CD8-positive, alpha-beta memory T cell (primary cell): ENCODE results near the gene ASCC1. TPM values are rescaled to one million over a fixed set of nuclear protein-coding genes. Genes with fewer than 3 reads are reported as not detected.
"Not testable (repeated sequence)": the region's sequence is repeated elsewhere in the genome, so short reads cannot be mapped to it uniquely, and the experiment has no call there.

Experiments used
- CTCF ChIA-PET: fragments of 350-600 bp; sonication (Branson Sonifier 250); formaldehyde crosslinking; loops from one replicate; lab custom pipeline; 2021; ENCODE audit warnings: antibody characterized with exemption; lab: Charles Lee
- POLR2A ChIA-PET: fragments of 350-600 bp; sonication (Branson Sonifier 250); formaldehyde crosslinking; loops from one replicate; lab custom pipeline; 2021; ENCODE audit warnings: antibody characterized with exemption; lab: Charles Lee
- DNase-seq, 5 donors: peaks; one replicate each; pipeline versions ENCODE4 v3.0.0 to v3.0.0-alpha.2; 2020 to 2022; ENCODE audit warnings: mixed read lengths in 1 of 5
- H3K27ac ChIP-seq: one replicate; pipeline ENCODE4 v1.7.0; 2013; ENCODE audit warnings: low read depth, mild to moderate bottlenecking, low read length, moderate library complexity
- H3K27me3 ChIP-seq: 2 replicates; pipeline ENCODE4 v1.7.0; 2013; ENCODE audit warnings: low read length, mild to moderate bottlenecking; ENCODE audit not compliant: insufficient read depth, poor library complexity, severe bottlenecking
- H3K36me3 ChIP-seq: 2 replicates; pipeline ENCODE4 v1.7.0; 2013; ENCODE audit warnings: mild to moderate bottlenecking, low read length, moderate library complexity; ENCODE audit not compliant: insufficient read depth
- H3K4me1 ChIP-seq: 2 replicates; pipeline ENCODE4 v1.7.0; 2013; ENCODE audit warnings: mild to moderate bottlenecking, low read length, moderate library complexity; ENCODE audit not compliant: insufficient read depth
- H3K4me3 ChIP-seq: 2 replicates; pipeline ENCODE4 v1.7.0; 2013; ENCODE audit warnings: mild to moderate bottlenecking, low read length
- H3K9me3 ChIP-seq: 2 replicates; pipeline ENCODE4 v1.7.0; 2013; ENCODE audit warnings: mild to moderate bottlenecking, low read length
- H3K27ac Mint-ChIP-seq, 8 donors: one replicate each; pipeline ENCODE4 v1.8.0; 2020 to 2021; ENCODE audit warnings: mixed read lengths in 8 of 8, mild to moderate bottlenecking in 6 of 8, inconsistent platforms in 3 of 8, moderate library complexity in 3 of 8
- H3K27me3 Mint-ChIP-seq, 2 donors: one replicate each; pipeline ENCODE4 v1.8.0; 2020 to 2021; ENCODE audit warnings: mixed read lengths in 2 of 2, mild to moderate bottlenecking in 1 of 2, moderate library complexity in 1 of 2
- H3K36me3 Mint-ChIP-seq, 3 donors: one replicate each; pipeline ENCODE4 v1.8.0; 2020 to 2021; ENCODE audit warnings: mixed read lengths in 3 of 3, inconsistent platforms in 1 of 3, mild to moderate bottlenecking in 1 of 3
- H3K4me1 Mint-ChIP-seq, 3 donors: one replicate each; pipeline ENCODE4 v1.8.0; 2020 to 2021; ENCODE audit warnings: mixed read lengths in 3 of 3, inconsistent platforms in 1 of 3, mild to moderate bottlenecking in 1 of 3
- H3K4me3 Mint-ChIP-seq, 7 donors: one replicate each; pipeline ENCODE4 v1.8.0; 2020 to 2021; ENCODE audit warnings: mixed read lengths in 7 of 7, mild to moderate bottlenecking in 6 of 7, moderate library complexity in 4 of 7, inconsistent platforms in 2 of 7
- H3K9me3 Mint-ChIP-seq, 5 donors: one replicate each; pipeline ENCODE4 v1.8.0; 2020 to 2022; ENCODE audit warnings: mixed read lengths in 5 of 5, mild to moderate bottlenecking in 3 of 5, moderate library complexity in 2 of 5, inconsistent platforms in 1 of 5
- polyA plus RNA-seq: library from polyadenylated mRNA; unstranded; fragments of 300-500 nt; fragmentation: Illumina TruSeq; gene quantifications from one replicate; pipeline ENCODE4 v1.2.3, GENCODE V29; 2021
- total RNA-seq, 2 experiments: library from RNA; stranded (reverse); gene quantifications; one replicate each; pipeline ENCODE4 v1.2.3, GENCODE V29; 2021

The ASCC1 gene
- total and polyA plus RNA-seq, 3 experiments from 2014 or later = 19.1 to 43.2 (median 36.3) TPM

DNA sequence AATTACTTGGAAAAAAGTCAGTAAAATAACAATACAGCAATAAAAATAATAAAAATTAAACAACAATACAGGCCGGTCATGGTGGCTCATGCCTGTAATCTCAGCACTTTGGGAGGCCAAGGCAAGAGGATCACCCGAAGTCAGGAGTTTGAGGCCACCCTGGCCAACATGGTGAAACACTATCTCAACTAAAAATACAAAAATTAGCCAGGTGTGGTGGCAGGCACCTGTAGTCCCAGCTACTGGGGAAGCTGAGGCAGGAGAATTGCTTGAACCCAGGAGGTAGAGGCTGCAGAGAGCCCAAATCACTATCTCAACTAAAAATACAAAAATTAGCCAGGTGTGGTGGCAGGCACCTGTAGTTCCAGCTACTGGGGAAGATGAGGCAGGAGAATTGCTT, 4.2 kb downstream of the ASCC1 start:
- ChIA-PET POLR2A (interaction anchor here (0.6 kb wide), 1 partner anchor 88 kb away, joined by 6 read pairs; no protein-coding TSS in a partner anchor), CTCF (interaction anchor here (1.0 to 1.8 kb wide), 2 partner anchors 11 to 86 kb away, joined by 3 read pairs; no protein-coding TSS in a partner anchor)
- not testable (repeated sequence) for H3K27me3 ChIP-seq, H3K27me3 Mint-ChIP-seq, H3K9me3 Mint-ChIP-seq, H3K4me3 ChIP-seq, H3K9me3 ChIP-seq, DNase-seq, H3K27ac ChIP-seq, H3K36me3 ChIP-seq, H3K4me3 Mint-ChIP-seq
- Mint-ChIP-seq H3K36me3 (peaks cover 0 to 46% (median 4%) of the 10 kb centered on the region in 3 donors), H3K27ac (peak overlapping the region in 1 of 8 donors; percentile 79), H3K4me1 (peaks cover 16 to 32% (median 25%) of the 10 kb centered on the region in 3 donors)
- peaks cover 36% of the 10 kb centered on the region for H3K4me1 ChIP-seq

DNA sequence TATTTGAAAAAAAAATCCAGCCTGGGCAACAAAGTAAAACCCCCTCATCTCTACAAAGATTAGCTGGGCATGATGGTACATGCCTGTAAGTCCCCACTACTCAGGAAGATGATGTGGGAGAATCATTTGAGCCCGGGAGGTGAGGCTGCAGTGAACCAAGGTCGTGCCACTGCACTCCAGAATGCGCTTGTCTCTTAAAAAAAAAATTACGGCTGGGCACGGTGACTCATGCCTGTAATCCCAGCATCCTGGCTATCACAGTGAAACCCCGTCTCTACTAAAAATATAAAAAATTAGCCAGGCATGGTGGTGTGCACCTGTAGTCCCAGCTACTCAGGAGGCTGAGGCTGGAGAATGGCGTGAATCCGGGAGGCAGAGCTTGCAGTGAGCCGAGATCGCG, 4.7 kb downstream of the ASCC1 start:
- not testable (repeated sequence) for H3K27ac ChIP-seq, H3K4me3 Mint-ChIP-seq, H3K9me3 Mint-ChIP-seq, H3K27ac Mint-ChIP-seq, H3K4me3 ChIP-seq, H3K27me3 ChIP-seq, DNase-seq, H3K36me3 ChIP-seq, H3K9me3 ChIP-seq, H3K27me3 Mint-ChIP-seq
- POLR2A ChIA-PET = interaction anchor here (0.6 kb wide), 1 partner anchor 89 kb away, joined by 6 read pairs; no protein-coding TSS in a partner anchor
- H3K4me1 ChIP-seq = peaks cover 32% of the 10 kb centered on the region
- CTCF ChIA-PET = interaction anchor here (1.0 to 1.8 kb wide), 2 partner anchors 10 to 85 kb away, joined by 3 read pairs; no protein-coding TSS in a partner anchor
- Mint-ChIP-seq H3K36me3 (peaks cover 0 to 45% (median 4%) of the 10 kb centered on the region in 3 donors), H3K4me1 (peaks cover 15 to 28% (median 22%) of the 10 kb centered on the region in 3 donors)

DNA sequence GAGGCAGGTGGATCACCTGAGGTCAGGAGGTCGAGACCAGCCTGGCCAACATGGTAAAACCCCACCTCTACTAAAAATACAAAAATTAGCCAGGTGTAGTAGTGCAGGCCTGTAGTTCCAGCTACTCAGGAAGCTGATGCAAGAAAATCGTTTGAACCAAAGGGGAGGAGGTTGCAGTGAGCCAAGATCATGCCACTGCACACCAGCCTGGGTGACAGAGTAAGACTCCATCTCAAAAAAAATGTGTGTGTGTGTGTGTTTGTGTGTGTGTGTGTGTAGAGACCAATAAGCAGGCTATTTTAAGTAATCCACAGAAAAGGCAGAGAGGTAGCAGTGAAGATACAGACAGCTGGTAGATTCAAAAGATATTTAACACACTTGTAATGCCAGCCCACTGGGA, 7.5 kb downstream of the ASCC1 start:
- CTCF ChIA-PET = interaction anchor here (0.9 kb wide), 1 partner anchor 160 kb away, joined by 3 read pairs; no protein-coding TSS in a partner anchor
- peaks cover 15% of the 10 kb centered on the region for H3K4me1 ChIP-seq
- H3K27me3 ChIP-seq, H3K4me3 Mint-ChIP-seq, H3K4me3 ChIP-seq, POLR2A ChIA-PET, DNase-seq, H3K9me3 Mint-ChIP-seq, H3K27me3 Mint-ChIP-seq, H3K9me3 ChIP-seq, H3K27ac ChIP-seq, H3K36me3 ChIP-seq: not testable (repeated sequence)
- peaks cover 0 to 44% (median 8%) of the 10 kb centered on the region in 3 donors for H3K36me3 Mint-ChIP-seq
- peaks cover 6 to 16% (median 7%) of the 10 kb centered on the region in 3 donors for H3K4me1 Mint-ChIP-seq
- H3K27ac Mint-ChIP-seq = peak overlapping the region in 3 of 8 donors; percentile 39 to 81 (median 40)

DNA sequence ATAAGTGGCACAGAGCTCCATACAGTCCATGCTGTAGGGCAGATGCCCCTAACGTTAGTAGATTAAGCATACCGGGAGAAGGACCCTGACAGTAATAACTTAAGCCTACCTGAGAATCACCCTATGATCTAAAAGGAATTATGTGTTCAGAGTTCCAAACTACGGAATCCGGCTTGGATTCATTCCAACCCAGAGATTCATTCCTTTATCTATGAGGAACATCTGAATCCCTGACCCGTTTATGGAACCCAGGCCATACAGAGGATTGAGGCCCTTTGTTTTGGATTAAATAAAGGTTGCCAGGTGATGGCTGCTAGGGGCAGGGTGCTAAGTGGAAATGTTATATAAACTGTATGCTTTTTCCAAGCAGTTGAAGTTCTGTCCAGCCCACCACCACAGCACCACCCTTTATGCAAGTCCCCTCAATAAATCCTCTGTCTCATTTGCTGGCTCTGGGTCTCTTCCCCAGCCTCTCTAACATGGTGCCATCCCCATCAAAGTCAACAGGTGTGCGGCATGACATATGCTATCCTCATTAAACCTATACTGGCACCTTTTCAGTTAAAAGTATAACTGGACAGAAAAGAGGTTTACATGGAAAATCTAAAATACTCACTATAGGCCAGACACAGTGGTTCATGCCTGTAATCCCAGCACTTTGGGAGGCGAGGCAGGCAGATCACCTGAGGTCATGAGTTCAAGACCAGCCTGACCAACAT, 9.4 kb downstream of the ASCC1 start:
- no peaks in the 10 kb centered on the region for H3K9me3 Mint-ChIP-seq
- H3K36me3 Mint-ChIP-seq = peaks cover 3 to 52% (median 11%) of the 10 kb centered on the region in 3 donors
- ChIA-PET CTCF (no interaction called here), POLR2A (no interaction called here)
- H3K9me3 ChIP-seq = no peaks in the 10 kb centered on the region
- H3K4me1 Mint-ChIP-seq = peaks cover 0 to 10% (median 2%) of the 10 kb centered on the region in 3 donors
- DNase-seq = no peak
- H3K36me3 ChIP-seq = peaks cover 9% of the 10 kb centered on the region
- no peaks in the 10 kb centered on the region for H3K27me3 ChIP-seq
- H3K27ac ChIP-seq = no peak overlapping the region
- H3K4me3 Mint-ChIP-seq = no peak overlapping the region
- no peak overlapping the region for H3K4me3 ChIP-seq
- peaks cover 15% of the 10 kb centered on the region for H3K4me1 ChIP-seq
- H3K27ac Mint-ChIP-seq = no peak overlapping the region
- H3K27me3 Mint-ChIP-seq = peaks cover 0 to 1% of the 10 kb centered on the region in 2 donors

DNA sequence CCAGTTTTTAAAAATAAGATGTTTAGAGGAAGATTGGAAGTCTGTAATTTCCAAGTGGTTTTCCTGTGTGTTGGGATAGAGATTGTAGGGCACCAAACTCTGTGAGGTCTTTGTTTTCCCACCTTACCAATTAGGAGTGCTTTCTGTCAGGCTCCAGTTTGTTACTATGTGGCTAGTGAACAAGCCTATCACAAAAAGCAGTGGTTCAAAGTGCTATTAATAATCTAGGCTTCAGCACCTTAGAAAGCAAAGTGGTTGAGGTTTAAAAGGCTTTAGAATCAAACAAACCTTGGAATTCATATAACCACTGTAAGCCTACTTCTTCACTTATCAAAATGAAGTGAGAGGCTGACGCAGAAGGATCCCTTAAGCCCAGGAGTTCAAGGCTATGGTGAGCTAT, 11.4 kb downstream of the ASCC1 start:
- H3K36me3 ChIP-seq = peaks cover under 1% of the 10 kb centered on the region
- peaks cover 15% of the 10 kb centered on the region for H3K4me1 ChIP-seq
- H3K27me3 ChIP-seq = no peaks in the 10 kb centered on the region
- CTCF ChIA-PET = interaction anchor here (1.1 to 1.2 kb wide), 2 partner anchors 16 to 156 kb away, joined by 3 to 4 read pairs; no protein-coding TSS in a partner anchor
- H3K4me3 ChIP-seq = no peak overlapping the region
- POLR2A ChIA-PET = no interaction called here
- no peak overlapping the region for H3K27ac ChIP-seq
- Mint-ChIP-seq H3K4me1 (peaks cover 0 to 6% (median 2%) of the 10 kb centered on the region in 3 donors), H3K4me3 (no peak overlapping the region), H3K27ac (no peak overlapping the region), H3K9me3 (no peaks in the 10 kb centered on the region), H3K27me3 (peaks cover 0 to 1% of the 10 kb centered on the region in 2 donors), H3K36me3 (peaks cover 3 to 50% (median 7%) of the 10 kb centered on the region in 3 donors)
- no peak for DNase-seq
- no peaks in the 10 kb centered on the region for H3K9me3 ChIP-seq

DNA sequence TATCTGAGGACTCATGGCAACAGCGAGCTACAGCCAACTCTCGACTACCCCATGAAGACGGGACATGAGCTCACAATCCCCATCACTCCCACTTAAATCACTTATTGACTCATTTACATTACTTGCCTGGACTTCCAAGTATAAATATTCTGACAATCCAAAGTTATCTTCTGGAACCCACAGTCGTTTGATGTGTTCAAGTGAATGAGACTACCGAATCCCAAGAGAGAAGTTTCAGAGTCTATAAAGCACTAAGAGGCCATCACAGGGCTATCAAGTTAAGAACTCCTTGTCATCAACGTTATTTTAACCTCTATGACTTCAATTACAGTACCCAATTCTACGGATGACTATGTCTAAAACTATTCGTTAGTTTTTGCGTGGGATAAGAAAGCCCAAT, 11.8 kb downstream of the ASCC1 start:
- peaks cover 0 to 1% of the 10 kb centered on the region in 2 donors for H3K27me3 Mint-ChIP-seq
- H3K4me1 Mint-ChIP-seq = peaks cover 0 to 6% (median 2%) of the 10 kb centered on the region in 3 donors
- no peaks in the 10 kb centered on the region for H3K36me3 ChIP-seq
- peaks cover 15% of the 10 kb centered on the region for H3K4me1 ChIP-seq
- ChIA-PET CTCF (interaction anchor here (1.1 to 1.2 kb wide), 2 partner anchors 16 to 156 kb away, joined by 3 to 4 read pairs; no protein-coding TSS in a partner anchor), POLR2A (interaction anchor here (0.6 kb wide), 1 partner anchor 44 kb away, joined by 4 read pairs; no protein-coding TSS in a partner anchor)
- H3K9me3 ChIP-seq = no peaks in the 10 kb centered on the region
- H3K27ac Mint-ChIP-seq = no peak overlapping the region
- peaks cover 3 to 49% (median 7%) of the 10 kb centered on the region in 3 donors for H3K36me3 Mint-ChIP-seq
- no peaks in the 10 kb centered on the region for H3K27me3 ChIP-seq
- H3K27ac ChIP-seq = no peak overlapping the region
- no peaks in the 10 kb centered on the region for H3K9me3 Mint-ChIP-seq
- no peak for DNase-seq
- no peak overlapping the region for H3K4me3 Mint-ChIP-seq
- H3K4me3 ChIP-seq = no peak overlapping the region

DNA sequence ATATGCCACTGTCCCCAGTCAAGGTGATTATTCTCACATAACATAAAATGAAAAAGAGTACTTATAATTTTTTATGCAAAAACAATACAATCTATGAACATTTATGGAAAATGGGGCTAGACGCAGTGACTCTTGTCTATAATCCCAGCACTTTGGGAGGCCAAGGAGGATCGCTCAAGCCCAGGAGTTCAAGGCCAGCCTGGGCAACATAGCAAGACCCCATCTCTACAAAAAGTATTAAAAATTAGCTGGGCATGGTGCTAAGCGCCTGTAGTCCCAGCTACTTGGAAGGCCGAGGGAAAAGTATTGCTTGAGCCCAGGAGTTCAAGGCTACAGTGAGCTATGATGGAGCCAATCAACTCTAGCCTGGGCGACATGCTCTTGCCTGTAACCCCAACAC, 14.8 kb downstream of the ASCC1 start:
- ChIA-PET POLR2A (no interaction called here), CTCF (interaction anchor here (0.6 to 1.0 kb wide), 2 partner anchors 11 to 21 kb away, joined by 3 to 4 read pairs; no protein-coding TSS in a partner anchor)
- Mint-ChIP-seq H3K4me1 (peaks cover 0 to 6% (median 2%) of the 10 kb centered on the region in 3 donors), H3K4me3 (no peak overlapping the region), H3K27me3 (no peaks in the 10 kb centered on the region), H3K9me3 (no peaks in the 10 kb centered on the region), H3K27ac (no peak overlapping the region), H3K36me3 (peaks cover 3 to 39% (median 9%) of the 10 kb centered on the region in 3 donors)
- H3K9me3 ChIP-seq = no peaks in the 10 kb centered on the region
- no peaks in the 10 kb centered on the region for H3K27me3 ChIP-seq
- H3K4me1 ChIP-seq = no peaks in the 10 kb centered on the region
- DNase-seq = no peak
- peaks cover 6% of the 10 kb centered on the region for H3K36me3 ChIP-seq
- no peak overlapping the region for H3K4me3 ChIP-seq
- H3K27ac ChIP-seq = no peak overlapping the region

DNA sequence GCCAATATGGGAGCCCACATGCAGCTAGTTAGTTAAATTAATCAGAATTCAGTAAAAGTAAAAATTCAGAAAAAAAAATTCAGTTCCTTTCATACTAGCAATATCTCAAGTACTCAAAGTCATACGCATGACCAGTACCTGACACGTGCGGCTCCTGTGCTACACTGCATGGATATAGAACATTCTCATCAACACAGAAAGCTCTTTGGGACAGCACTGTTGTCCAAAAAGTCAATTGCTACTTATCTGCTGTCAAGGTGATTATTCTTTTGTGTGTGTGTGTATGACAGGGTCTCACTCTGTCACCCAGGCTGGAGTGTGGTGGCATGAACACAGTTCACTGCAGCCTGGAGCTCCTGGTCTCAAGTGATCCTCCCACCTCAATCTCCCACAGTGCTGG, 15.2 kb downstream of the ASCC1 start:
- no peak overlapping the region for H3K4me3 ChIP-seq
- H3K27ac Mint-ChIP-seq = no peak overlapping the region
- H3K27me3 Mint-ChIP-seq = no peaks in the 10 kb centered on the region
- no peak for DNase-seq
- H3K4me3 Mint-ChIP-seq = no peak overlapping the region
- peaks cover 3 to 43% (median 9%) of the 10 kb centered on the region in 3 donors for H3K36me3 Mint-ChIP-seq
- peaks cover 9% of the 10 kb centered on the region for H3K36me3 ChIP-seq
- H3K9me3 ChIP-seq = no peaks in the 10 kb centered on the region
- no peaks in the 10 kb centered on the region for H3K9me3 Mint-ChIP-seq
- H3K27ac ChIP-seq = no peak overlapping the region
- ChIA-PET CTCF (interaction anchor here (0.6 to 1.0 kb wide), 2 partner anchors 11 to 22 kb away, joined by 3 to 4 read pairs; no protein-coding TSS in a partner anchor), POLR2A (no interaction called here)
- H3K4me1 Mint-ChIP-seq = peaks cover 0 to 6% (median 2%) of the 10 kb centered on the region in 3 donors
- no peaks in the 10 kb centered on the region for H3K4me1 ChIP-seq
- H3K27me3 ChIP-seq = no peaks in the 10 kb centered on the region
